ENCODE measurements around the gene DNAH2.

- TF ChIP-seq CTCF (IDR thresholded peaks at IDR 0.05) (no peak), POLR2A (IDR thresholded peaks at IDR 0.05) (no peak), EP300 (IDR thresholded peaks at IDR 0.05) (no peak), POLR2AphosphoS5 (IDR thresholded peaks at IDR 0.05) (no peak)
These were observed 28.7 kb upstream of the DNAH2 start for GRCh38 chr17:7688808-7689316.
